Measurements from ENCODE around the gene MYMK. TPM values are rescaled to one million over a fixed set of nuclear protein-coding genes. Genes with fewer than 3 reads are reported as not detected.

The MYMK gene
- polyA plus RNA-seq, 3 donors = not detected

- H4K20me1 ChIP-seq (ENCODE audit: insufficient read depth, low read length) = peaks cover 97% of the 10 kb centered on the region
- H3K4me2 ChIP-seq (replicated peaks; ENCODE audit: extremely low read depth, low read length, poor library complexity, severe bottlenecking) = peak overlapping the region; percentile 97
- peak overlapping the region in 1 of 2 donors; percentile 26 for H3K27ac ChIP-seq (ENCODE audit: low read depth in 1 of 2, low read length in 2 of 2)
- H3K27me3 ChIP-seq (ENCODE audit: control insufficient read depth in 2 of 2, insufficient read depth in 2 of 2, low read length in 2 of 2) = no peaks in the 10 kb centered on the region
- peak in 2 of 3 donors; percentile 35 to 60 for DNase-seq
- Mint-ChIP-seq H3K27ac (peak overlapping the region in 6 of 7 donors; percentile 12 to 82 (median 42)), H3K27me3 (ENCODE audit: low read depth in 3 of 3) (peaks cover 1 to 5% (median 2%) of the 10 kb centered on the region in 3 donors), H3K4me1 (peaks cover 67% of the 10 kb centered on the region), H3K9me3 (no peaks in the 10 kb centered on the region), H3K36me3 (peaks cover 30 to 54% of the 10 kb centered on the region in 2 donors), H3K4me3 (peak overlapping the region in 1 of 2 donors; percentile 51)
- peaks cover 36% of the 10 kb centered on the region for H3K79me2 ChIP-seq (ENCODE audit: insufficient read depth, low read length)
- peaks cover 86 to 99% of the 10 kb centered on the region in 2 donors for H3K4me1 ChIP-seq (ENCODE audit: control insufficient read depth in 1 of 2, insufficient read depth in 2 of 2, low read length in 2 of 2)
- WGBS (ENCODE audit: insufficient coverage) = 0% methylated on average over 1 of the region's 5 CpGs
- H3K4me3 ChIP-seq (replicated peaks in 1 of 3; ENCODE audit: low read depth in 2 of 3, low read length in 3 of 3) = no peak overlapping the region
- H2AFZ ChIP-seq (ENCODE audit: insufficient read depth, low read depth, low read length, poor library complexity, severe bottlenecking) = no peak overlapping the region
- H3K9me3 ChIP-seq (replicated peaks in 1 of 2; ENCODE audit: control insufficient read depth in 1 of 2, insufficient read depth in 1 of 2, low read length in 2 of 2) = no peaks in the 10 kb centered on the region
- H3K36me3 ChIP-seq (replicated peaks in 1 of 2; ENCODE audit: control insufficient read depth in 1 of 2, insufficient read depth in 2 of 2, low read length in 2 of 2) = peaks cover 44 to 45% of the 10 kb centered on the region in 2 donors
- H3K9ac ChIP-seq (ENCODE audit: insufficient read depth, low read length, poor library complexity, severe bottlenecking) = no peak overlapping the region
- TF ChIP-seq CTCF (IDR thresholded peaks at IDR 0.05) = no peak
- intact Hi-C loops (cut with micrococcal nuclease) = loop anchor here in 1 of 2 donors (10.0 kb wide), 1 partner anchor 551 kb away; the partner anchor contains the start of gene BRD3OS
Measured at GRCh38 chr9:133474215-133474614, 50.5 kb downstream of the MYMK start.

DNA sequence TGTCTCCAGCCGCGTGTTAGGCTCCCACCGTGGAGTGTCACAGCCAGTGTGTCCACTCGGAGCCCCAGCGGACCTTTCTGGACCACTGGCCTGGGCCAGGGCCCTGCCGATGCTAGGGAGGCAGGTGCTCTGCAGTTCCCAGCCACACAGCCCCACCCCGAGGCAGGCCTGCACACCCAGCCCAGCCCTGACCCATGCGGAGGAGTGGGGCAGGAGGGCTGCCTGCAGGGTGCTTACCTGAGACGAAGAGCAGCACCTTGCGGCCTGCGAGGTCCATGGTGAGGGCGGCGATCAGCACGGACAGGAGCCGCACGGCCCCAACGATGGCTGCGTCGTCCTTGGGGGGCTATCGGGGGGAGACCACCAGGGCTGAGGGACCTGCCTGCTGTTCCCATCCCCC lies 51.0 kb downstream of the MYMK start:
- Mint-ChIP-seq H3K36me3 (peaks cover 30 to 54% of the 10 kb centered on the region in 2 donors), H3K9me3 (no peaks in the 10 kb centered on the region), H3K27me3 (ENCODE audit: low read depth in 3 of 3) (peaks cover 1 to 3% (median 2%) of the 10 kb centered on the region in 3 donors), H3K27ac (peak overlapping the region in 1 of 7 donors; percentile 18), H3K4me1 (peaks cover 67% of the 10 kb centered on the region), H3K4me3 (peak overlapping the region in 1 of 2 donors; percentile 51)
- no peak overlapping the region for H2AFZ ChIP-seq (ENCODE audit: insufficient read depth, low read depth, low read length, poor library complexity, severe bottlenecking)
- peak overlapping the region in 1 of 2 donors; percentile 26 for H3K27ac ChIP-seq (ENCODE audit: low read depth in 1 of 2, low read length in 2 of 2)
- intact Hi-C loops (cut with micrococcal nuclease) = loop anchor here in 1 of 2 donors (10.0 kb wide), 1 partner anchor 551 kb away; the partner anchor contains the start of gene BRD3OS
- no peak overlapping the region for H3K4me3 ChIP-seq (replicated peaks in 1 of 3; ENCODE audit: low read depth in 2 of 3, low read length in 3 of 3)
- no peak for DNase-seq
- peaks cover 44 to 45% of the 10 kb centered on the region in 2 donors for H3K36me3 ChIP-seq (replicated peaks in 1 of 2; ENCODE audit: control insufficient read depth in 1 of 2, insufficient read depth in 2 of 2, low read length in 2 of 2)
- peaks cover 86 to 96% of the 10 kb centered on the region in 2 donors for H3K4me1 ChIP-seq (ENCODE audit: control insufficient read depth in 1 of 2, insufficient read depth in 2 of 2, low read length in 2 of 2)
- no peak overlapping the region for H3K9ac ChIP-seq (ENCODE audit: insufficient read depth, low read length, poor library complexity, severe bottlenecking)
- 82% methylated on average over 19 of the region's 20 CpGs for WGBS (ENCODE audit: insufficient coverage)
- H3K9me3 ChIP-seq (replicated peaks in 1 of 2; ENCODE audit: control insufficient read depth in 1 of 2, insufficient read depth in 1 of 2, low read length in 2 of 2) = no peaks in the 10 kb centered on the region
- H3K79me2 ChIP-seq (ENCODE audit: insufficient read depth, low read length) = peaks cover 33% of the 10 kb centered on the region
- H4K20me1 ChIP-seq (ENCODE audit: insufficient read depth, low read length) = peaks cover 100% of the 10 kb centered on the region
- H3K27me3 ChIP-seq (ENCODE audit: control insufficient read depth in 2 of 2, insufficient read depth in 2 of 2, low read length in 2 of 2) = no peaks in the 10 kb centered on the region
- peak overlapping the region; percentile 97 for H3K4me2 ChIP-seq (replicated peaks; ENCODE audit: extremely low read depth, low read length, poor library complexity, severe bottlenecking)
- TF ChIP-seq CTCF (IDR thresholded peaks at IDR 0.05) = no peak

Measured in CD14-positive monocyte (primary cell).